ACHN (cell line): ENCODE measurements around the gene SLC11A1.

Source experiments
- DNase-seq: peaks from one replicate; pipeline ENCODE4 v3.0.0-alpha.2; 2015
- in situ Hi-C: cut with HindIII; loops from 2 replicates; pipeline ENCODE4 v1.10.0; 2017; ENCODE audit warnings: low sequenced_read_pairs, low pct_ligation_motif_present, low pct_unique_long_range_greater_than_20kb

The SLC11A1 gene

DNA sequence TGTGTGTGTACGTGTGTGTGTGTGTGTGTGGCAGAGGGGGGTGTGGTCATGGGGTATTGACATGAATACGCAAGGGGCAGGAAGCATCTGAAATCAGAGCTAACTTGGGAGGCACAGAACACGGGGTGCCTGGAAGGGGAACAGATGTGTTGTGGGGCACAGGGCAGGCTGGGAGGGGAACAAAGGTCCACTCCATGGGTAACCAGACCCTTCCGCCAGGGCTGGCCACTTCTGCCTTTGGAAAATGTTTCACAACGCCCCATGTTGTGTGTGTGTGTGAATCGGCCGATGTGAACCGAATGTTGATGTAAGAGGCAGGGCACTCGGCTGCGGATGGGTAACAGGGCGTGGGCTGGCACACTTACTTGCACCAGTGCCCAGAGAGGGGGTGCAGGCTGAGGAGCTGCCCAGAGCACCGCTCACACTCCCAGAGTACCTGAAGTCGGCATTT is at the start of gene SLC11A1:
TSS of gene SLC11A1 (plus strand) at position 358 of the 451 bp plus-strand sequence. CDS start 96 bp downstream, outside the sequence.
- in situ Hi-C loops, result no loop called here
- DNase-seq, result no peak

GRCh38 chr2:218332288-218332687 is 49.8 kb upstream of the SLC11A1 start:
- no peak for DNase-seq
- in situ Hi-C loops, result no loop called here

DNA sequence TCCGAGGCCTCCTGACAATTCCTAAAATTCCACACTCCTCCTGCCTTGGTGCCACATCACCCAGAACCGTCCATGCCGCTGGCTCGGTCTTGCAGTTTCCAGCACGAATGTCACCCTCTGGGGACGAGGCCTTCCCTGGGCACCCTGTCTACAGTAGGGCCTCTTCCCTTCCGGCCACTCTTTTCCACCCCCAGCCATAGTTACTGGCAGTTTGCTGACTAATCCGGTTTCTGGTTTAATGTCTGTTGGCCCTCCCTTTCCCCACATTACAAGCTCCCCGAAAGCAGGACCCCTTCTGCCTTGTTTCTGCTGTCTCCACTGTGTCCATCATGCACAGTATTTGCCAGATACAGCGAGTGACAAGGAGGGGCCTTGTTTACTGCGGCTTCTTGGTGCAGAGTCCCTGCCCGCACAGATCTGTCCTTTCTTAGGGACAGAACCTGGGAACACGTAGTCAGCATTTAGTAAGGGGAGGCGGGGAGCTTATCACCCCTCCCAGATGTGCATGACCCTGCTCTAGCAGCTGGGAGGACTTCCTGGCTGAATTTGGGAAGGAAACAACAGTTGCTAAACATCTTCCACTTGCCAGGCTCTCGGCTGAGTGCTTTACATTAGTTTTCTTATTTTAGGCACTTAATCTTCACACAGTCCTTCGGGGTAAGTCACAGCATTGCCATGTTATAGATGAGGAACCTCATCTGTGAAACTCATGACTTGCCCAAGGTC is 49.0 kb upstream of the SLC11A1 start:
- in situ Hi-C loops, result no loop called here
- DNase-seq, result no peak

DNA sequence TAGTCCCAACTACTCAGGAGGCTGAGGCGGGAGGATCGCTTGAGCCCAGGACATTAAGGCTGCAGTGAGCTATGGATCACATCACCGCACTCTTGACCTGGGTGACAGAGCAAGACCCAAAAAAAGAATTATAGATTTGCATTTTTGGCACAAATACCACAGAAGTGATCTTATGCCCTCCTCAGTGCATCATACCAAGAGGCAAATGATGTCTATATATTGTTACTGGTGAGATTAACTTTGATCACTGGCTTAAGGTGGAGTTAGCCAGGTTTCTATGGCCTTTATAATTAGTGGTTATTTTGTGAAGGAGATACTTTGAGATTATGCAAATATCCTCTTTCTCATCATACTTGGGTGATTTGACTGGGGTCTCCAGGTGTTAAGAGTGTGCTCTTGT is 47.5 kb upstream of the SLC11A1 start:
- in situ Hi-C loops, result no loop called here
- DNase-seq, result no peak

GRCh38 chr2:218340656-218341055 is 41.4 kb upstream of the SLC11A1 start:
- no peak for DNase-seq
- in situ Hi-C loops, result no loop called here

DNA sequence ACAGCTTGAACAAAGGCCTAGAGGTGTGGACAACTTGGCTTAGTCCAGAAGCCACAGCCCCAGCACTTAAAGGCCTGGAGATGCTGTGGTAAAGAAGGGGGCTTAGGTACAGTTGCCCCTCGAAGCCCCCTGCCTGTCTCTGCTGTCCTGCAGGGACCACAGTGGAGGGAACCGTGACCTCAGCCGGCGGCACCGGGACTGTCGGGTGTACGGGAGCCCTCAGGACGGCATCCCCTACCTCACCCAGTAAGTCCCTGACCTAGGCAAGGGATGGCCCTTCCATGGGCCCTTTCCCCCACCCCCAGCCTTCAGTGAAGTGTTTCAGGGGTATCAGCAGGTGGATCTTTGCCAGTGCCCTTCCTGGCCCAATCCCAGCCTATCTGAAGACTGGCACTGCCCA is 40.7 kb upstream of the SLC11A1 start:
- in situ Hi-C loops, result no loop called here
- DNase-seq, result no peak

GRCh38 chr2:218342837-218343236 is 39.2 kb upstream of the SLC11A1 start:
- DNase-seq, result no peak
- in situ Hi-C loops, result no loop called here

DNA sequence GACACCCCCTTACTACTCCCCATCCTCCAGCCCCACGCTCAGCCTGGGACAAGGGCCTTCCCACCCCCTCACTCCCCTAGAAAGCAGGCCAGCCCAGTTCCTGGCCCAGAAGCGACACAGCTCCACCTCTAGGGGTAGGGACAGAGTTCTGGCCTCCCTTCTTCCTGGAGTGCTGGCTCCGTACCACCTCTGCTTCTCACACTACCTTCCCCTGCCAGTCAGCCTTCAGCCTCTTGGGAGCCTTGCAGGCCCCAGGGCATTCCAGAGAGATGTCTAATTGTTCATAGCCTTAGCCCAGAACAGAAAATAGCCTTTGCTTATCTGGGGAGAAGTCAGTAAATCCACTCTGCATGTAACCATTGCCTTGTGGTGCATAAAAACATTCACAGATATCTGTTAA is 38.5 kb upstream of the SLC11A1 start:
- peak; percentile 12 for DNase-seq
- in situ Hi-C loops, result no loop called here

DNA sequence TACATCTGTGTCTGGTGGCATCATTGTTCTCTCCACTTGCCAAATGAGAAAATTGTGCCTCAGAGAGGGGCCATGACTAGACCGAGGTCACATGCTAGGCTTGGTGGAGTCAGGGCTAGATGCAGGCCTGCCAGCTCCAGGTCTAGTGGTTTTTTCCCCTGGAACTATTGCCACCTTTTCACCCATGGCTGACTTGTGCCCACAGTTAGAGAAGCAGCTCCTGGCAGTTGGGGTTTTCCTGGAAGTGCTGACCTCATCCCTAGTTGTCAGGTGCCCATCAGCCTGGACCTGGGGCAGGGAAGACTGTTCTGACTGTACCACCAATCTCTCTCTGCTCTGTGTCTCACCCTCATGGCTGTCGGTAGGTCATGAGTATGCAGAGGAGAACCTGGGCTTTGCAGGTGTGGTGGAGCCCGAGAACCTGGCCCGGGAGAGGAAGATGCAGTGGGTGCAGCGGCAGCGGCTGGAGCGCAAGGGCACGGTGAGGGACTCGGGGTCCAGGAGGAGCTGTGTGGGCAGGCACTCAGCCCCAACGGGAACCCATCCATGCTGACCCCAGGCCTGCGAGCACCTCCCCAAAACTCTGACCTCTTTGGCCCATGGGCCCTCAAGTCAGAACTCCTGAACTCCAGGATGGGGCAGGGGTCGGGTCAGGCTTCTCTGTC is 37.9 kb upstream of the SLC11A1 start:
- in situ Hi-C loops, result no loop called here
- DNase-seq, result no peak

DNA sequence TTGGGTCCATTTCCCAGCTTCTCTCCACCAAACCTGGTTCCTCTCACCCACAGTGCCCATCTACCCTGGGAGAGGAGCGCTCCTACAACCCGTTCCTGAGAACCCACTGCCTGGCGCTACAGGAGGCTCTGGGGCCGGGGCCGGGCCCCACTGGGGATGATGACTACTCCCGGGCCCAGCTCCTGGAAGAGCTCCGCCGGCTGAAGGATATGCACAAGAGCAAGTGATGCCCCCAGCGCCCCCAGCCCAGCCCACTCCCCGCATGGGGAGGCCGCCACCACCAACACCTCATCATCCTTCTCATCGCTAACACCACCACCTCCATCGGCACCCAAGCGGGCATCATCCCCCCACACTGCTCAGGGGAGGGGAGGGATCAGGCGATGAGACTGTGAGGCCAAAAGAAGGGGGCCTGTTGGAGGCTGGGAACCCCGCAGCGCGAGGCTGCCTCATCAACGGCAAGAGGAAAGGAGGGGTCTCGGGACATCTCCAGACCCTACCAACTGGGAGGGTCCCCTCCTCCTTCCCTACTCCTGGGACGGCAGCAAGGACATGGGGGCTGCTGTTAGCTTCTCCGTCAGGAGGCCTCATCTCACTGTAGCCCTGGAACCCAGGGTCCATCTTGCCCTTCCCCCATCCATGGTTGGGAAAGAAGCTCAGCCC is 37.2 kb upstream of the SLC11A1 start:
- in situ Hi-C loops, result no loop called here
- no peak for DNase-seq

DNA sequence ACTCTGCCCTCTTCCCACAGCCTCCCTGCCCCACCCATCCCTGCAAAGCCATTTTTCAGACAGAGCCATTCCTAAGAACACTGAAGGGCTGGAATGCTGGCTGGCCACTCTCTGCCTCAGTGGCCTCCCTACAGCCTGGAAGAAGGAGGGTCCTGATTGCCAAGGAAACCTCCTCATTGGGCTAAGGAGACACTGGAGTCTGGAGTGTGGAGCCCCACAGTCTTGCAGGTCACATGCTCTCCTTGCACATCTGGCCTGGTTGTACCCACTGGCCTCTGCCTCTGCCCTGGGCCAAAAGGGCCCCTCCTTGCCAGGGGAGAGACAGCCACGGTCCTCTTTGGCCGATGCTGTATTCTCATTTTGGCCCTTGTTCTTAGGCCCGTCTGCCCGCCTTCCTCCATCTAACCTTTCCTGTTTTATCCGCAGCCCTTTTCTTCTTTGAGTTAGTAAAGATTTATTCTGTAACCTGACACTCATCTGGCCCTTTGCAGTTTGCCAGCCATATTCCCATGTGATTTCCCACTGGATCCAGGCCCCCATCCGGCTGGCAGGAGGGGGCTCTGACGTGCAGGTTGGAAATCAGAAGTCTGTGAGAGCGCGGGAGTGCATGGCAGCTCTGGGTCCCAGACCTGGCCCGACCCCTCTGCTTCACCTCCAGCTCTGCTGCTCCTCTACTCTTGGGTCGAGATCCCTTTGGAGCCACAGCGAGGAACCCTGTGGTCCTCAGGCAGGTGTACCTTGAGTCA is 36.4 kb upstream of the SLC11A1 start:
- DNase-seq, result no peak
- in situ Hi-C loops, result no loop called here

DNA sequence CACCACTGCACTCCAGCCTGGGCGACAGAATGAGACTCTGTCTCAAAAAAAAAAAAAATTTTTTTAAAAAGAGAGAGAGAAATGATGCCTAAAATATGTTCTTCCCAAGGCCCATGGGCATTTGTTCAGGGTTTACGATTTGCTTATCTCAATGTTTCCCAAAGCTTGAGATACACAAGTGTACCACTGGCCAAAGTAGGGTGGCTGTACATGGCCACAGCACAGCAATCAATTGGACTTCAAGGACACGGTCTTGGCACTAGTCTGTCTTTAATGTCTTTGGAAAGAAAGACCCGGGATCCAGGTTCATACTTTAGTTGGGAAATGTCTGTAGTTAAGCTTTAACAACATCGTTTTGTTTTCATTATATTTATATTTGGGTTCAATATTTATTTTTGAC is 34.9 kb upstream of the SLC11A1 start:
- in situ Hi-C loops, result no loop called here

DNA sequence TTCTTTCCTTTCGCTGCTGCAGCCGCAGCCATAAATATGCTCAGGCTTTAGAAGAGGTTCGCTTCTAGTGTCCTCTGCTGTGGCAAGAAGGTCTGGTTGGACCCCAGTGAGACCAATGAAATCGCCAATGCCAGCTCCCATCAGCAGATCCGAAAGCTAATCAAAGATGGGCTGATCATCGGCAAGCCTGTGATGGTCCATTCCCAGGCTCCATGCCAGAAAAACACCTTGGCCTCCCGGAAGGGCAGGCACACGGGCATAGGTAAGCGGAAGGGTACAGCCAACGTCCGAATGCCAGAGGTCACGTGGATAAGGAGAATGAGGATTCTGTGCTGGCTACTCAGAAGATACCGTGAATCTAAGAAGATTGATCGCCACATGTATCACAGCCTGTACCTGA is 28.0 kb upstream of the SLC11A1 start:
- DNase-seq, result no peak
- in situ Hi-C loops, result no loop called here

More for the DNA sequence above, 34.9 kb upstream of the SLC11A1 start:
- DNase-seq, result no peak

- in situ Hi-C loops, result no loop called here
- no peak for DNase-seq
These were observed 27.1 kb upstream of the SLC11A1 start for GRCh38 chr2:218354850-218355443.

GRCh38 chr2:218357236-218358177 is 24.6 kb upstream of the SLC11A1 start:
- DNase-seq, result no peak
- in situ Hi-C loops, result no loop called here

- in situ Hi-C loops, result no loop called here
- no peak for DNase-seq
These were observed 21.6 kb upstream of the SLC11A1 start for GRCh38 chr2:218360453-218360852.

DNA sequence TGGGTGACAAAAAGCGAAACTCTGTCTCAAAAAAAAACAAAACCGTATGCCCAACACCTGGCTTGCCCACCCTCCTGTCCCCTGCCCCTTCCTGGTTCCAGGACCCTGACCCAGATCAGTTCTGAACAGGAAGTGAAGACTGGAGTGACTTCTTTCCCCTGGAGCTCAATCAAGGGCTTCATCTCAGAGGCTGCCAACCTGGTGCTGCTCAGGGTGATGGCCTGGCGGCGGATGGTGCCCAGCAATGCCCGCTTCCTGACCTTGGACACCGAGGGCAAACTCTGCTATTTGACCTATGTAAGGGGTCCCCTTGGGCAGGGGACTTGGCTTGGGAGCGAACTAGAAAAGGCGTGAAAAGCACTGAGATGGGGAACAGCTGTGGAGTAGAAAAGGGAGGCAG is 19.5 kb upstream of the SLC11A1 start:
- DNase-seq, result no peak
- in situ Hi-C loops, result no loop called here

- DNase-seq, result no peak
- in situ Hi-C loops, result no loop called here
These were observed 18.3 kb upstream of the SLC11A1 start for GRCh38 chr2:218363736-218364135.
